ENCODE data around the gene ZDHHC11. TPM values are rescaled to one million over a fixed set of nuclear protein-coding genes. Genes with fewer than 3 reads are reported as not detected.
"Not testable (repeated sequence)": the region's sequence is repeated elsewhere in the genome, so short reads cannot be mapped to it uniquely, and the experiment has no call there.

The ZDHHC11 gene
- total and polyA plus RNA-seq, 2 of the 4 experiments (the other 2 are of a cell fraction) = 0.36 to 1.6 TPM

GRCh38 chr5:774304-774703, 76.5 kb downstream of the ZDHHC11 start:
- H3K9me1 ChIP-seq (ENCODE audit: insufficient read depth, low read length); H2BK5ac ChIP-seq (ENCODE audit: low read depth, low read length, poor library complexity, severe bottlenecking); H3K9ac ChIP-seq (ENCODE audit: low read depth, low read length); ATAC-seq (ENCODE audit: low read depth); H4K5ac ChIP-seq (ENCODE audit: low read depth, low read length); H4K91ac ChIP-seq (ENCODE audit: insufficient read depth, low read depth, low read length); H3K56ac ChIP-seq (ENCODE audit: extremely low read depth, insufficient read depth, low read length); POLR2A ChIA-PET (ENCODE audit: unreplicated experiment); H3K18ac ChIP-seq (ENCODE audit: low read depth, low read length); H3K4ac ChIP-seq (ENCODE audit: low read depth, low read length); H2AK5ac ChIP-seq (ENCODE audit: low read depth, low read length); CTCF ChIA-PET; H3K36me3 ChIP-seq (ENCODE audit: control insufficient read depth, insufficient read depth, low read length); H2BK15ac ChIP-seq (ENCODE audit: low read depth, low read length); H2AFZ ChIP-seq (replicated peaks; ENCODE audit: low read length, poor library complexity); H4K8ac ChIP-seq (ENCODE audit: low read depth in 2 of 2, low read length in 2 of 2); H3K4me1 ChIP-seq (ENCODE audit: control insufficient read depth, insufficient read depth, low read length); H3K23ac ChIP-seq (ENCODE audit: low read depth, low read length); H4K20me1 ChIP-seq (ENCODE audit: insufficient read depth, low read length); H3K9me3 ChIP-seq (ENCODE audit: control insufficient read depth, insufficient read depth, low read length); H2AK9ac ChIP-seq (replicated peaks; ENCODE audit: low read depth, low read length, poor library complexity); DNase-seq; H3K14ac ChIP-seq (replicated peaks; ENCODE audit: low read depth, low read length); dilution Hi-C loops (cut with HindIII; ENCODE audit: low sequenced_read_pairs, unreplicated experiment); H3K4me2 ChIP-seq (ENCODE audit: low read depth, low read length); H2BK120ac ChIP-seq (ENCODE audit: low read depth, low read length); H3K79me1 ChIP-seq (ENCODE audit: low read depth in 1 of 2, low read length in 2 of 2); H3K4me3 ChIP-seq (ENCODE audit: insufficient read depth, low read depth, low read length); BruUV-seq (replicated peaks); H3K27ac ChIP-seq (ENCODE audit: insufficient read depth, low read length); H2BK20ac ChIP-seq (ENCODE audit: low read depth, low read length): not testable (repeated sequence)
- in situ Hi-C loops (cut with MboI; ENCODE audit: low sequenced_read_pairs) (loop anchor here (10.0 kb wide), 1 partner anchor 90 kb away; no protein-coding TSS in a partner anchor), intact Hi-C loops (cut with micrococcal nuclease) (loop anchor here (2.0 kb wide), 1 partner anchor 92 kb away; no protein-coding TSS in a partner anchor)
- WGBS, 2 experiments (ENCODE audit: extremely low coverage in 2 of 2, insufficient read length in 1 of 2) = 57% methylated on average over 5 of the region's 6 CpGs; no CpG with 5 or more reads in 1 of the 2 experiments
- peaks cover 19% of the 10 kb centered on the region; the same call in 1 of the 2 replicates for H3K27me3 ChIP-seq (ENCODE audit: control insufficient read depth, insufficient read depth, low read length)
